NCI-H526 (cell line): ENCODE results near the gene CHKA.
"Not testable (repeated sequence)": the region's sequence is repeated elsewhere in the genome, so short reads cannot be mapped to it uniquely, and the experiment has no call there.

Experiments
- DNase-seq, 2 experiments: peaks; one replicate each; lab custom pipeline; 2025; lab: John Stamatoyannopoulos, UW

CHKA gene

GRCh38 chr11:68116126-68116525, 5.1 kb downstream of the CHKA start:
- DNase-seq: no peak

DNA sequence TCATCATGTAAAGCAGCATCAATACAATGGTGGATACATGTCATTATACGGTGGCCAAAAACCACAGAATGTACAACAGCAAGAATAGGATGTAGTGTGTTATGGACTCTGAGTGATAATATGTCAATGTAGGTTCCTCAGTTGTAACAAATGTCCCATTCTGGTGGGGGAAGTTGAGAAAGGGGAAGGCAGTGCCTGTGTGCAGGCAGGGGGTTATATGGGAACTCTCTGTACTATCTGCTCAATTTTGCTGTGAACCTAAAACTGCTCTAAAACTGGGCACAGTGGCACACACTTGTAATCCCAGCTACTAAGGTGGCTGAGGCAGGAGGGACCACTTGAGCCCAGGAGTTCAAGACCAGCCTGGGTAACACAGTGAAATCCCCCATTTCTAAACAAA, 5.9 kb downstream of the CHKA start:
- no peak for DNase-seq

DNA sequence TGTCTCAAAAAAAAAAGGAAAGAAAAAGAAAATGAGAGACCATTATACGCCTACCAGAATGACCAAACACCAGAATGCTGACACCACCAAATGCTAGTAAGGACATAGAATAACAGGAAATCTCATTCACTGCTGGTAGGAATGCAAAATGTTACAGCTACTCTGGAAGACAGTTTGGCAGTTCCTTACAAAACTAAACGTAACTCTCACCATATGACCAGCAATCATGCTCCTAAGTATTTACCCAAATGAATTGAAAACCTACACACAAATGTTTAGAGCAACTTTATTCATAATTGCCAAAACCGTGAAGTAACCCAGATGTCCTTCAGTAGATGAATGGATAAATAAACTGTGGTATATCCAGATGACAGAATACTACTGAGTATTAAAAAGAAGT, 7.2 kb downstream of the CHKA start:
- DNase-seq: no peak

- no peak for DNase-seq
Measured at GRCh38 chr11:68107689-68108088, 13.5 kb downstream of the CHKA start.

- DNase-seq: no peak
Measured at GRCh38 chr11:68106165-68106940, 14.8 kb downstream of the CHKA start.

DNA sequence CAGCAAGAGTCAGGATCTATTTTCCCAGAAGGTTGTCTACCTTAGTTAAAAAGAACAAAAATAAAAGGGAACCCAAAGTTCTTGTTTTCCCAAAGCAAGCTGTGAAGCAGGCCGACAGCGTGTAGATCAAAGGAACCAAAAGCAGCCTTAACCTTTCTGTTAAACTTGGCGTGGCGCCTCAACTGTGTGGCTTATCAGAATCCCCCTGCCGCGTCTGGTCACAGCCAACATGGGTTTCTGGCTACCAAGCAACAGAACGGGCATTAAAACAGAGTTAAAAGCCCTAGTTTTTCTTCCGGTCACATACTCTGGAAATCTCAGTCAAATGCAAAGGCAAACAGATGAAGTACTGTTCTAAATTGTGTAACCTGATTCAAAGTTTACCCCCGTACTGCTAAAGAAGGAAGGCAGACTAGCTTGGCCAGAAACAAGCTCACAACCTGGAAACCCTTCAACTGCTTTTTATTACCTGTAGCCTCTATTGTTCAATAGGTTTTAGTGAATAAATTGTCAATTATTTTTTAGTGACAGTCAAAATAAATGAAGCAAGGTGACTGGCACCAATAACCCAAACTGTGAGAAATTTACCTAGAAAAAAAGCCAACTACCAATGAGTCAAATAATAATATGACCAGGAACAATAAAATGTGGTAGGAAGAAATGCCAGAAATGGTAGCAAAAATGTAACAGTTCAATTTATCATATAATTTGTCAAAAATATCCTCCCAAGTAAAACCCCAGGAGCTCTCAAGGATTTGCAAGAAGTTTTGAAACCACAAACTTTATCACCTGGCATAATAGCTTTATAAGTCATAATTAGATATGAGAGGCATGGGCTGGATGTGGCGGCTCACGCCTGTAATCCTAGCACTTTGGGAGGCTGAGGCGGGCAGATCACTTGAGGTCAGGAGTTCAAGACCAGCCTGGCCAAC, 21.4 kb downstream of the CHKA start:
- DNase-seq: peak; percentile 49 to 67

DNA sequence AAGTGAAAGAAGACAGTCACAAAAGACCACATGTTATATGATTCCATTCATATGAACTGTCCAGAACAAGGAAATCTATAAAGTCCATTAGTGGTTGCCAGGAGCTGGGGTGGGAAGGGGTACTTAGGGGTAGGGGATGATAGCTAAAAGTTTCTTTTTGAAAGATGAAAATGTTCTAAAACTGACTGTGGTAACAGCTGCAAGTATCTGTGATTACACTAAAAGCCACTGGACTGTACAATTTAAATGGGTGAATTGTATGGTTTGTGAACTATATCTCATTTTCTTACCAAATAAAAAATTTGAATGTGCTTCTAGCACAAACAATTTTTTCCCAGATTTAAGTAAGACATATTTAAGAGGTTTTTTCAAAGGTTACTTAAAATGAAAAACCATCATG, 22.1 kb downstream of the CHKA start:
- DNase-seq: no peak

- no peak for DNase-seq
Measured at GRCh38 chr11:68096962-68097361, 24.2 kb downstream of the CHKA start.

DNA sequence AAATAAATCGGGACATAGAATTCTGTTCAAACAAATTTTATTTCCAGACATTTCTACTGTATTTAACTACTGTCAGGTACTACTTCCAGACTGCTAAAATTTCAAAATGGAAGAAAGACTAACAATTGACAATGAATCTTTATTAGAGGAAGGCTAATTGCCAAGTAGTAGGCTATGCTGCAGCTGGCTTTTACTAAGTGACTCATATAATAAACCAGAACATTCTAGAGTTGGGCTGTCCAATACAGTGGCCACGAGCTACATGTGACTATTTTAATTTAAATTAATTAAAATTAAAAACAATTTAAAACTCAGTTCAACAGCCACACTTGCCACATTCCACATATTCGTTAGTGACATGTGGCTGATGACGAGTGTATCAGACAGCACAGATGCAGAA, 27.6 kb downstream of the CHKA start:
- DNase-seq: no peak

DNA sequence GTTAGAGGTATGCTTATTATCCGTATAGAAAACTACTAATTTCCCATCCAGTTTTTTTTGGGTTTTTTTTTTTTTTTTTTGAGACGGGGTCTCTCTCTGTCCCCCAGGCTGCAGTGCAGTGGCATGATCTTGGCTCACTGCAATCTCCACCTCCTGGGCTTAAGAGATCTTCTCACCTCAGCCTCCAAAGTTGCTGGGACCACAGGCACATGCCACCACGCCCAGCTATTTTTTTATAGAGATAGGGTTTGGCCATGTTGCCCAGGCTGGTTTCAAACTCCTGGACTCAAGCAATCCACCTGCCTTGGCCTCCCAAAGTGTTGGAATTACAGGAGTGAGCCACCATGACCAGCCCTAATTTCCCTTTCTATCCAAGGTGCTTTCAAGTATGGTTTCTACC, 28.2 kb downstream of the CHKA start:
- DNase-seq: not testable (repeated sequence)

- DNase-seq: no peak
Measured at GRCh38 chr11:68092411-68092810, 28.8 kb downstream of the CHKA start.

DNA sequence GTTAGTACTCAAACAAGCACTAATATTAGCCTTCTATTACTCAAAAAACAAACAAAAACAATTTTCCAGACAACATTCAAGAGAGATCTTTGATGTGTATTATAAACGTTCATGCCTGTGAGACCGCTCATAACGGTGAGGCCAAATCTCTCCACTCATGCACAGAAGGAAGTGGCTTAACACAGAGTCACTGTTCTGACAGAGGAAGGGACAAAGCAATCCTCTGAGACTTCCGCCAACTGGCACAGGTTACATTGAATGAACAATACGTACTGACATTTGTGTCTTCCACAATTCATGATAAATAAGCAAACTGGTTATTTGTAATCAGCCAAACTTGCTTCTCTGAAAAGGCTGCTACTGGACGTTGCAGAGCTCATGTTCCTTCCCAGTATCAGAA, 30.5 kb downstream of the CHKA start:
- DNase-seq: peak in 1 of 2 experiments; percentile 31

DNA sequence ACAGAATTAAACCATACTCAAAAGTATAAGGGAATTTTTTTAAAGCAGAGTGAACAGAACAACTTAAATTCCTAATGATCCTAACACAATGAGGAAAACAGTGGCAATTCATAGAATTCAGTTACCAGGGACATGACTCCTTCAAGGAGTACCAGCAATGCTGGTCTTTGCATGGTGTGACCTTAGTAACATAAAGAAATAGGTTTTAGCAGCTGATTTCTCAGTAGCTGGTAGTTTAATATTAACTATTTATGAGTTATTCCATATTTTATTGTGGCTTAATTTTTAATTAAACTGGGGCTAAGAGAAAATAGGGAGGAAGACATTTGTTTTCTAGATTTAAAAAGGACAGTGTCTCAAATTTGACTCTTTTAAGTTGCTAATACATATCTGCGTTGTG, 30.9 kb downstream of the CHKA start:
- DNase-seq: no peak

DNA sequence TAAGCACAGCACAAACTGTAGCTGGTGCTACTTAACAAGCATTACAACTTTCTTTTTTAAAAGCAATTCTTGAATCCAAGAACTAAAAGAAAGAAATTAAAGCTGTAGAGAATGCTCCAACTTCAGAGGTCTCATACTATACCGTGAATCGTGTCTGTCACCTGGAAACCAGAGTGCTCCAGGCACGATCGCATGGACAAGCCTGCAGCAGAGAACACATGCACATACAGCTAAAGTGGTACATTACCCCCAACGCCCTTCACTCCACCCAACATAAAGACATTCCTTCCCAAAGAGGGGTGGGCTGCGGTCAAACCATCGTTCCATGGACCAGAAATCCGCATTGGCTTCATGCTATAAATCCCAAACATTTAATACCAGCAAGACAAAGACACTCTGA, 31.5 kb downstream of the CHKA start:
- DNase-seq: no peak

- no peak for DNase-seq
Measured at GRCh38 chr11:68083517-68083916, 37.7 kb downstream of the CHKA start.

DNA sequence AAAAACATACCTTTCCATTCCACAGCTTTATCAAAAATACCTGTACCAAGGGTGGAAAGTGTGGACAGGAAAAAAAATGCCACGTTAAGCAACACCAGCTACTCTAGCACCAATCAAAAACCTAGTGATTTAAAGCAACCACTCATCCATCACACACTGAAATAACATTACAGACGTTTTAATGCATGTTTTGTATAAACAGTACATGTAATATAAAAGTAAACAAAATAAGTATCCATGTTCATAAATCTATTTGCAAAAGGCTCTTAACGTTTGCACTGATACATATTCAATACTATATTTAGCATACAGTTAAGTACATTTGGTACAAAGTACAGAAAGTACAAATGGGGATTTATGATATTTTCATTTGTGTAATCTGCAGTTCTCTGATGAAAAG, 38.7 kb downstream of the CHKA start:
- no peak for DNase-seq

DNA sequence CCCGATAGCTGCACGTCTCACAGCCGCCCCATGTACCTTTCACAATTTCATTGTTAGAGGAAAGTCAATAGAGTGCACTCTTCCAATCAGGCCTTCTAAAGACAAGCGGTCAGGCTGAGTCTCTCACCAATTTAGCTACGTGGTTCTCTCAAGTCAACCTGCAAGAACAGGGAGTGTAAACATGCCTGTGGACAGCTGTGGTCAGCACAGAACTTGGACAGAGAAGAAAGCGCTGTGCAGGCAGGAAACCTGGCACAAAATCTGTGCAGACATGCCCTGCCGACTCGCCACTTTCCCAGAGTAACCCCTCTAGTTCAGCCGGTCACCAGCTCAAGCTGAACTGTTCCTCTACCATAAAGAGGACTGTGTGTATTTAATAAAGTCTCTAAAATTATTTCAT, 39.5 kb downstream of the CHKA start:
- DNase-seq: no peak

DNA sequence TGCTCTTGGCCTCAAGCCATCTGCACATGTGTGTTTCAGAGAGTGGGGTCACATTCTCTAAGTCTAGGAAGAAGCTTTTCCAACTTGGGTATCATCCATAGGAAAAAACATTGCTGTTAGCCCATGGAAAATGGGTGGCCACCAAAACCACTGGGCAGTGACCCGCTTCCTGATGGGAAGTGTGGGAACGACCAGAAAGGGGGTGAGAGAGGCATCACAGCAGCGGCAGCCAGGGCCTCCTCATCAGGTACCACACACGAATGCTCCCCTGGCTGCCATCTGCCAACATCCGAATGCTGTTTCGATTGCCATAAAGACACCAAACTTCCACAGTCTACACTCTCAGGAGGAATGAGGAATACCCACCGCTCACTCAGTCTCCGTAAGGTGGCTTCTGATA, 40.3 kb downstream of the CHKA start:
- no peak for DNase-seq

GRCh38 chr11:68077617-68078582, 43.3 kb downstream of the CHKA start:
- DNase-seq: no peak

DNA sequence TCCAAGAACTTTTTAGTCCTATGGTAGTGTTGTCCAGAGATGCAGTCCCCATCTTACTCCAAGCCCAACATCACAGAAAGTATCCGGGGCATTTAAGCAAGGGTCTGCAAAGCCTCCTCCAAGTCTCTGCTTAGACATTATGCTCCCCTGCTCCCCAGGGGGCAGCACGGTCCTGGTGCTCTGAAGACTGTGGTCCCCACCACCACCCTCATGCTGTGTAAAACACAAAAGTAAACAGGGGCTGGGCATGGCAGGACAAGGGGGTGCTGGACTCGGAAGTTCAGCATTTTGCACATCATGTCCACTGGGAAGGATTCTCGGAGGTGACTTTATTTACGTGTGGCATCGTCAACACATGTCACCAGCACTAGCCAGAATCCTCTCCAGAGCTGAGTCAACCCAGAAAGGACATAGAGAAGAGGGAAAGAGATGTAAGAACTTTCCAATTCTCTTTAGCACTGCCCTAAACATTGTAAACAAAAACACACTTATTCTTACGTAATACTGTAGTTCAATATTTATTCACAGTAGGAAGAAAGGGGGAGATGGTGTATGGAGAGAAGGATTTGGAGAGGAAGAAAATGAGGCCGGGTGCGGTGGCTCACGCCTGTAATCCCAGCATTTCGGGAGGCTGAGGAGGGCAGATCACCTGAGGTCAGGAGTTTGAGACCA, 44.7 kb downstream of the CHKA start:
- peak in 1 of 2 experiments; percentile 27 for DNase-seq

DNA sequence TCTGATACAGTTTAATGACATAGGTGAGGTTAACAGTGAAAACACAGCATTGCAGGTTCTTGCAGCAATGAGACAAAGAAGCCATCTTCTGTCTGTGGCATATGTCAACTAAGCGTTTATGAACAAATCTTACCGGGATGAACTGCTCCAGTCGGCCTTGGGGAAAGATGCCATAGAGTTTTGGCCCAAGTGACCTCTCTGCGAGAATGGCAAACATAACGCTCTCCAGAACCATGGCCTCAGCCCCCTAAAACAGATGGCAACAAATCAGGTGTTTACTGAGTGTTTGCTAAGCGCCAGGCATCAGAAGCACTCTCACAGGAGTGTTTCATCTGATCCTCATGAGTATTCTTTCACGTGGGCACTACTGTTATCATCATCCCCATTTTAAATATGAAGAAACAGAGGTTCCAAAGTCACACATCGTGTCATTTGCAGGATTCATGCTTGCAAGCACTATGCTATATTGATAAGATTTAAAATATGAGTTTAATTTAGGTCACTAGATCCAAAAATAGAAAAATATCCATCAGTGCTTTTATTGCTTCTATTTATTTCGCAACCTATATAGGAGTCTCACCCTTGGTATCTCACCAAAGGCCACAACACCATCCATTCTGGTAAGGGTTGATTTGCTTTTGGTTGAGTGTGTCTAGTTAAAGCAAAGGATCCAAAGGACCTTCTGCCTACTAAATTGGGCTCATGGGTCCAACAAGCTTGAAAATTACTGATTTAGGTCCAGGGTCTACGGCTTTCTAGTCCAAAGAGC, 46.4 kb downstream of the CHKA start:
- no peak for DNase-seq
